HepG2 (cell line): ENCODE measurements around the gene HCFC1R1. TPM values are rescaled to one million over a fixed set of nuclear protein-coding genes. Genes with fewer than 3 reads are reported as not detected.

ENCODE experiments used
- ARID2 ChIP-seq: sonication (generic); formaldehyde crosslinking; IDR thresholded peaks from 2 replicates; pipeline ENCODE4 v1.8.1; 2022; ENCODE audit warnings: mild to moderate bottlenecking, missing genetic modification reagents, borderline replicate concordance
- EP300 ChIP-seq, 3 experiments: sonication (generic) in 1 of 3; formaldehyde crosslinking in 1 of 3; IDR thresholded peaks; 2 replicates each; pipeline versions ENCODE4 v1.5.1 to v1.6.1; 2011 to 2020; ENCODE audit warnings: low read depth in 2 of 3, low read length in 2 of 3, borderline replicate concordance in 1 of 3, improper control_type of control experiment in 1 of 3, mild to moderate bottlenecking in 1 of 3, missing genetic modification reagents in 1 of 3, moderate library complexity in 1 of 3
- FOSL2 ChIP-seq: sonication (generic); formaldehyde crosslinking; IDR thresholded peaks from 2 replicates; pipeline ENCODE4 v1.4.0; 2020; ENCODE audit warnings: missing genetic modification reagents
- HNRNPH1 ChIP-seq: fragments of 200-400 bp; formaldehyde crosslinking; optimal IDR thresholded peaks from 2 replicates; pipeline ENCODE3; 2017; ENCODE audit warnings: mild to moderate bottlenecking, low read depth, low read length
- KMT2A ChIP-seq: sonication (generic); formaldehyde crosslinking; IDR thresholded peaks from 2 replicates; pipeline ENCODE4 v1.4.0; 2020; ENCODE audit warnings: missing genetic modification reagents
- MBD4 ChIP-seq: IDR thresholded peaks from 2 replicates; pipeline ENCODE4 v1.6.1; 2012; ENCODE audit warnings: low read length, inconsistent platforms, borderline replicate concordance
- MTF2 ChIP-seq: sonication (generic); formaldehyde crosslinking; IDR thresholded peaks from 2 replicates; pipeline ENCODE4 v1.5.0; 2020; ENCODE audit warnings: missing genetic modification reagents, borderline replicate concordance
- NR2F2 ChIP-seq: IDR thresholded peaks from 2 replicates; pipeline ENCODE4 v1.6.1; 2012; ENCODE audit warnings: low read depth, inconsistent platforms, borderline replicate concordance
- PTBP1 ChIP-seq: fragments of 200-400 bp; formaldehyde crosslinking; IDR thresholded peaks from 2 replicates; pipeline ENCODE4 v1.6.1; 2018; ENCODE audit warnings: low read length, low read depth; ENCODE audit not compliant: poor library complexity, severe bottlenecking
- RBFOX2 ChIP-seq: fragments of 200-400 bp; formaldehyde crosslinking; IDR thresholded peaks from 2 replicates; pipeline ENCODE4 v1.6.1; 2017; ENCODE audit warnings: low read depth, mild to moderate bottlenecking, low read length
- SRSF1 ChIP-seq: fragments of 200-400 bp; formaldehyde crosslinking; optimal IDR thresholded peaks from 2 replicates; pipeline ENCODE3; 2017; ENCODE audit warnings: mild to moderate bottlenecking, low read depth, low read length, moderate library complexity
- YY1 ChIP-seq: IDR thresholded peaks from 2 replicates; pipeline ENCODE4 v1.6.1; 2011; ENCODE audit warnings: low read length, low read depth, moderate library complexity, mild to moderate bottlenecking; ENCODE audit not compliant: insufficient read depth, insufficient replicate concordance
- ZNF224 ChIP-seq: sonication (generic); formaldehyde crosslinking; IDR thresholded peaks from 2 replicates; pipeline ENCODE4 v1.5.0; 2020; ENCODE audit warnings: mild to moderate bottlenecking, missing genetic modification reagents
- ZNF550 ChIP-seq: sonication (generic); formaldehyde crosslinking; IDR thresholded peaks from 2 replicates; pipeline ENCODE4 v1.4.0; 2020; ENCODE audit warnings: mild to moderate bottlenecking, missing genetic modification reagents, borderline replicate concordance
- ZNF570 ChIP-seq: sonication (generic); formaldehyde crosslinking; IDR thresholded peaks from 2 replicates; pipeline ENCODE4 v1.4.0; 2020; ENCODE audit warnings: mild to moderate bottlenecking, missing genetic modification reagents, borderline replicate concordance
- polyA plus RNA-seq, 8 experiments: library from polyadenylated mRNA; depleted of rRNA in 3 of 8; stranded (reverse) in 7 of 8; unstranded in 1 of 8; fragments of >200 nt; fragmentation: Illumina TruSeq in 4 of 8; extraction: Trizol in 4 of 8; gene quantifications; 2 replicates each; pipeline versions ENCODE4 v1.2.1 to v1.2.3, GENCODE V29; 2011 to 2016; ENCODE audit warnings: low read depth in 4 of 8, missing spikeins in 1 of 8, mixed read lengths in 1 of 8; ENCODE audit not compliant: insufficient read depth in 1 of 8
- total RNA-seq, 5 experiments: library from RNA; depleted of rRNA; stranded (reverse); fragments of >200 nt; fragmentation: Illumina TruSeq; extraction: Trizol; gene quantifications; 2 replicates each; pipeline ENCODE4 v1.2.3, GENCODE V29; 2016; ENCODE audit warnings: low read depth in 1 of 5
- TF ChIP-seq, protein P1 (sequence below): sonication (generic); formaldehyde crosslinking; IDR thresholded peaks from 2 replicates; pipeline ENCODE4 v1.4.0; 2020; ENCODE audit warnings: mild to moderate bottlenecking, missing genetic modification reagents
- TF ChIP-seq, protein P2 (sequence below): IDR thresholded peaks from 2 replicates; pipeline ENCODE4 v1.6.1; 2012; ENCODE audit warnings: inconsistent platforms

HCFC1R1 gene
- total and polyA plus RNA-seq, 2 of the 13 experiments (the other 11 are each of a cell fraction or from before 2014, with no cell fraction given), result 13.8 to 16.1 TPM

DNA sequence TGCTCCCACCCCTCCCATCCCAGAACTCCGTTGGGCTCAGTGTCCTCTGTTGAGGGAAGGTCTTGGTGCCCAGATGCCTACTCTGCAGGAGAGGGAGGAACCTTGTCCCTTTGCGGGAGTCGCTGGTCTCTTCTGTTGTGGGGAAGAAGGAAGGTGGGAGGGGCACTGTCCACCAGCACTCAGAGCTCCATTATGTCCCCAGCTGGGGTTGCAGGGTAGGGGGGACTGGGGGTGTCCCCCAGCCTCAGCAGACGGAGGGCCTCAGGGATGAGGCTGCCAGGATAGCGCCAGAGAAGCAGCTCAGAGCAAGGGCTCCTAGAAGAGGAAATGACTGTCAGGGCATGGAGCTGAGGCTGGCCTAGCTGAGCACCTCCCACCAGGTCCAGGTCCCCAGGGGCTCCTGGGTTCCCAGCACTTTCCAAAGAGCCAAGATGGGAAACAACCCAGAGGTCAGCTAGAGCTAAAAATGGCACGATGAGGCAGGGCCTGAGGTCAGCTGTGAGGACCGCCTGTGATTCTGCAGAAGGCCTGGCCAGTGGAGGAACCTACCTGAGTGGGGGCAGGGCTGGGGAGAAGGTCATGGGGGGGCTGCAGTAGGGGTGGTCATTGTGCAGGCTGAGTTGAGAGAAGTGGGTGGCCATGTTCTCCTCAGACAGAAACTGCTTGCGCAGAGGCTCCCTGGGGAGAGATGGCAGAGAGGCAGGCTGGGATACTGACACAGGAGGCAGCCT lies 893 bp downstream of the HCFC1R1 start (continued):
- no peak for TF ChIP-seq ZNF550
- no peak for TF ChIP-seq ARID2 (CRISPR knock-in tag)
- TF ChIP-seq ZNF224 (CRISPR knock-in tag), result no peak
- peak; percentile 13 for TF ChIP-seq YY1
- TF ChIP-seq MTF2 (CRISPR knock-in tag), result no peak
- TF ChIP-seq ZNF570 (CRISPR knock-in tag), result no peak
- no peak for TF ChIP-seq PTBP1
- 0 out of 4 replicates have a peak, but pooled peaks of 1 of the 2 experiments have one; percentile 1 for TF ChIP-seq EP300 (IDR thresholded peaks at IDR 0.05; ENCODE audit: low read depth in 2 of 2, low read length in 2 of 2)
- TF ChIP-seq EP300 (CRISPR knock-in tag; IDR thresholded peaks at IDR 0.05; ENCODE audit: borderline replicate concordance), result no peak
- TF ChIP-seq, protein P1, sequence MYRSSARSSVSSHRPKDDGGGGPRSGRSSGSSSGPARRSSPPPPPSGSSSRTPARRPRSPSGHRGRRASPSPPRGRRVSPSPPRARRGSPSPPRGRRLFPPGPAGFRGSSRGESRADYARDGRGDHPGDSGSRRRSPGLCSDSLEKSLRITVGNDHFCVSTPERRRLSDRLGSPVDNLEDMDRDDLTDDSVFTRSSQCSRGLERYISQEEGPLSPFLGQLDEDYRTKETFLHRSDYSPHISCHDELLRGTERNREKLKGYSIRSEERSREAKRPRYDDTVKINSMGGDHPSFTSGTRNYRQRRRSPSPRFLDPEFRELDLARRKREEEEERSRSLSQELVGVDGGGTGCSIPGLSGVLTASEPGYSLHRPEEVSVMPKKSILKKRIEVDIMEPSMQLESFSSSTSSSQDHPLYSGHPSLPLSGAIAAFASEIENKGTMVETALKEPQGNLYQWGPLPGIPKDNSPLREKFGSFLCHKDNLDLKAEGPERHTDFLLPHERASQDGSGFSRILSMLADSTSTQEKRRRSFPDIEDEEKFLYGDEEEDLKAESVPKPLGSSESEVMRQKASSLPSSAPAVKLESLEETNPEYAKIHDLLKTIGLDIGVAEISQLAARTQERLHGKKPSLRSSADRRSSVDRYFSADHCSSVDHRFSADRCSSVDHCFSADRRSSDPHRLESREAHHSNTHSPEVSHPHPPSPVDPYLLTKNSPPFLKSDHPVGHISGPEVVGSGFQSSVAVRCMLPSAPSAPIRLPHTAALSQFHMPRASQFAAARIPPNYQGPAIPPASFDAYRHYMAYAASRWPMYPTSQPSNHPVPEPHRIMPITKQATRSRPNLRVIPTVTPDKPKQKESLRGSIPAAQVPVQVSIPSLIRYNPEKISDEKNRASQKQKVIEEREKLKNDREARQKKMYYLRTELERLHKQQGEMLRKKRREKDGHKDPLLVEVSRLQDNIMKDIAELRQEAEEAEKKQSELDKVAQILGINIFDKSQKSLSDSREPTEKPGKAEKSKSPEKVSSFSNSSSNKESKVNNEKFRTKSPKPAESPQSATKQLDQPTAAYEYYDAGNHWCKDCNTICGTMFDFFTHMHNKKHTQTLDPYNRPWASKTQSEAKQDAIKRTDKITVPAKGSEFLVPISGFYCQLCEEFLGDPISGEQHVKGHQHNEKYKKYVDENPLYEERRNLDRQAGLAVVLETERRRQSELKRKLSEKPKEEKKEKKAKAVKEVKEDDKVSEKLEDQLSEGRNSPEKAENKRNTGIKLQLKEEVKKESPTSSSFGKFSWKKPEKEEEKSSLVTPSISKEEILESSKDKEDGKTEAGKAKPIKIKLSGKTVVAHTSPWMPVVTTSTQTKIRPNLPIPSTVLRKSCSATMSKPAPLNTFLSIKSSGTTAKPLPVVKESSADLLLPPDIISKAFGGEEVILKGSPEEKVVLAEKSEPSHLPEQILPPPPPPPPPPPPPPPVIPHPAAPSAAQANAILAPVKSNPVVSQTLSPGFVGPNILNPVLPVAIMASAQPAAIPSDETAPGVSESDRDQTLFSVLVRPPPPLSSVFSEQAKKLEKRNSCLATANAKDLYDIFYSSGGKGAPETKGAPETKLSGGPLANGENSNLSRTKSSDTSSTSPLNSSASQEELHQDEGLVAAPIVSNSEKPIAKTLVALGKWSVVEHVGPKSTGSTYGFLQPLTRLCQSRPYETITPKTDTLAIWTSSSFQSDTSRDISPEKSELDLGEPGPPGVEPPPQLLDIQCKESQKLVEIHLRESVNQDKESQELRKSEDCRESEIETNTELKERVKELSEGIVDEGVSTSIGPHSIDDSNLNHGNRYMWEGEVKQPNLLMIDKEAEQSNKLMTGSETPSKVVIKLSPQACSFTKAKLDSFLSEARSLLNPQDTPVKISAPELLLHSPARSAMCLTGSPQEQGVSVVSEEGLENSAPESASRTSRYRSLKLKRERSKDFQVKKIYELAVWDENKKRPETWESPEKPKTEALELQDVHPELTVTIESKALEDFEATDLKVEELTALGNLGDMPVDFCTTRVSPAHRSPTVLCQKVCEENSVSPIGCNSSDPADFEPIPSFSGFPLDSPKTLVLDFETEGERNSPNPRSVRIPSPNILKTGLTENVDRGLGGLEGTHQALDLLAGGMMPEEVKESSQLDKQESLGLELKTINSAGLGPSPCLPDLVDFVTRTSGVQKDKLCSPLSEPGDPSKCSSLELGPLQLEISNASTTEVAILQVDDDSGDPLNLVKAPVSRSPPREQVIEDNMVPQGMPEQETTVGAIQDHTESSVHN (CRISPR knock-in tag), result no peak
- 0 out of 2 replicates have a peak, but pooled peaks have one; percentile 64 for TF ChIP-seq MBD4
- TF ChIP-seq NR2F2, result 0 out of 2 replicates have a peak, but pooled peaks have one; percentile 14
- TF ChIP-seq, protein P2, sequence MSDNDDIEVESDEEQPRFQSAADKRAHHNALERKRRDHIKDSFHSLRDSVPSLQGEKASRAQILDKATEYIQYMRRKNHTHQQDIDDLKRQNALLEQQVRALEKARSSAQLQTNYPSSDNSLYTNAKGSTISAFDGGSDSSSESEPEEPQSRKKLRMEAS, result 0 out of 2 replicates have a peak, but pooled peaks have one; percentile 10
- TF ChIP-seq RBFOX2, result 0 out of 2 replicates have a peak, but pooled peaks have one; percentile 21
- TF ChIP-seq FOSL2, result 0 out of 2 replicates have a peak, but pooled peaks have one; percentile 5
- TF ChIP-seq SRSF1, result peak; percentile 31
- TF ChIP-seq KMT2A (CRISPR knock-in tag), result no peak
- TF ChIP-seq HNRNPH1, result no peak
